ENCODE measurements around the gene PEPD.

GRCh38 chr19:33463199-33463598 is 58.4 kb downstream of the PEPD start:
- TF ChIP-seq, protein P1, sequence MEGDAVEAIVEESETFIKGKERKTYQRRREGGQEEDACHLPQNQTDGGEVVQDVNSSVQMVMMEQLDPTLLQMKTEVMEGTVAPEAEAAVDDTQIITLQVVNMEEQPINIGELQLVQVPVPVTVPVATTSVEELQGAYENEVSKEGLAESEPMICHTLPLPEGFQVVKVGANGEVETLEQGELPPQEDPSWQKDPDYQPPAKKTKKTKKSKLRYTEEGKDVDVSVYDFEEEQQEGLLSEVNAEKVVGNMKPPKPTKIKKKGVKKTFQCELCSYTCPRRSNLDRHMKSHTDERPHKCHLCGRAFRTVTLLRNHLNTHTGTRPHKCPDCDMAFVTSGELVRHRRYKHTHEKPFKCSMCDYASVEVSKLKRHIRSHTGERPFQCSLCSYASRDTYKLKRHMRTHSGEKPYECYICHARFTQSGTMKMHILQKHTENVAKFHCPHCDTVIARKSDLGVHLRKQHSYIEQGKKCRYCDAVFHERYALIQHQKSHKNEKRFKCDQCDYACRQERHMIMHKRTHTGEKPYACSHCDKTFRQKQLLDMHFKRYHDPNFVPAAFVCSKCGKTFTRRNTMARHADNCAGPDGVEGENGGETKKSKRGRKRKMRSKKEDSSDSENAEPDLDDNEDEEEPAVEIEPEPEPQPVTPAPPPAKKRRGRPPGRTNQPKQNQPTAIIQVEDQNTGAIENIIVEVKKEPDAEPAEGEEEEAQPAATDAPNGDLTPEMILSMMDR (conservative IDR thresholded peaks at IDR 0.05; ENCODE audit: low read depth, low read length): no peak
- TF ChIP-seq POLR2A (IDR thresholded peaks at IDR 0.05; ENCODE audit: low read depth, low read length): no peak
- no peak for TF ChIP-seq MAFK (IDR thresholded peaks at IDR 0.05; ENCODE audit: low read depth, low read length)
- TF ChIP-seq CEBPB (IDR thresholded peaks at IDR 0.05; ENCODE audit: low read depth, low read length): no peak
- TF ChIP-seq BHLHE40 (IDR thresholded peaks at IDR 0.05; ENCODE audit: low read depth, low read length): no peak
- no peak for TF ChIP-seq MXI1 (IDR thresholded peaks at IDR 0.05; ENCODE audit: borderline replicate concordance, low read depth, low read length)
- TF ChIP-seq RFX5 (IDR thresholded peaks at IDR 0.05; ENCODE audit: low read depth, low read length): no peak
- no peak for TF ChIP-seq CHD1 (IDR thresholded peaks at IDR 0.05; ENCODE audit: low read depth, low read length)
- TF ChIP-seq FOS (IDR thresholded peaks at IDR 0.05; ENCODE audit: low read depth, low read length): no peak
- TF ChIP-seq SMC3 (IDR thresholded peaks at IDR 0.05; ENCODE audit: low read depth, low read length): no peak
- TF ChIP-seq RCOR1 (IDR thresholded peaks at IDR 0.05; ENCODE audit: insufficient replicate concordance, low read length): no peak
